Motor neuron (in vitro differentiated cells): Measurements from ENCODE around the gene ITPR2. TPM values are rescaled to one million over a fixed set of nuclear protein-coding genes. Genes with fewer than 3 reads are reported as not detected.
"Not testable (repeated sequence)": the region's sequence is repeated elsewhere in the genome, so short reads cannot be mapped to it uniquely, and the experiment has no call there.

Experiments used
- ATAC-seq, 8 experiments: fragments of 200-7000 bp; cut with Tn5 transposase; replicated peaks in 6 of 8; 2 replicates each; pipeline ENCODE4 v1.8.0; 2021; ENCODE audit warnings: mild to moderate bottlenecking in 8 of 8, moderate library complexity in 8 of 8
- H3K27ac ChIP-seq, 2 donors: fragments of 250-450 bp; sonication (Bioruptor Pico); 2 replicates each; pipeline ENCODE4 v1.9.0; 2021; ENCODE audit warnings: antibody characterized with exemption in 2 of 2, mild to moderate bottlenecking in 2 of 2, moderate library complexity in 1 of 2
- H3K4me1 ChIP-seq, 2 donors: fragments of 250-450 bp; sonication (Bioruptor Pico); replicated peaks in 1 of 2; 2 replicates each; pipeline ENCODE4 v1.6.1; 2021; ENCODE audit warnings: antibody characterized with exemption in 2 of 2, mild to moderate bottlenecking in 2 of 2, moderate library complexity in 1 of 2
- H3K4me3 ChIP-seq, 5 donors: fragments of 250-450 bp; sonication (Bioruptor Pico); 2 replicates each; pipeline ENCODE4 v1.9.0; 2021; ENCODE audit warnings: antibody characterized with exemption in 5 of 5, mild to moderate bottlenecking in 5 of 5, moderate library complexity in 4 of 5
- WGBS, 10 experiments: fragments of 450-650 bp; shearing (Covaris generic); methylation state at CpG; one replicate each; pipeline ENCODE4 v1.0.0; 2022; 5-methylcytosine and 5-hydroxymethylcytosine counted together
- in situ Hi-C, 9 experiments: fragments of 400-800 bp; cut with MboI; loops; one replicate each; pipeline ENCODE4 v1.15.0; 2021; ENCODE audit warnings: low sequenced_read_pairs in 9 of 9, low pct_unique_long_range_greater_than_20kb in 2 of 9; ENCODE audit not compliant: unreplicated experiment in 9 of 9
- total RNA-seq, 8 experiments: library from RNA; unstranded; fragments of 300-600 nt; gene quantifications; 2 replicates each; pipeline versions ENCODE4 v1.2.3 to v1.2.4, GENCODE V29; 2022

The ITPR2 gene
- total RNA-seq, 8 experiments from 2014 or later: 0.27 to 51.5 (median 11.5) TPM

- in situ Hi-C loops: no loop called here
- WGBS, 10 experiments: 25 to 94% (median 58%) methylated on average over 2 to 4 of the region's 4 CpGs
- no peak overlapping the region for H3K27ac ChIP-seq
- H3K4me1 ChIP-seq: no peaks in the 10 kb centered on the region
- ATAC-seq: no peak
- no peak overlapping the region for H3K4me3 ChIP-seq
Measured at GRCh38 chr12:26863515-26863914, 30.5 kb upstream of the ITPR2 start.

- in situ Hi-C loops: not testable (repeated sequence)
- WGBS, 10 experiments: 87 to 100% (median 100%) methylated on average over 1 to 3 of the region's 3 CpGs; no CpG with 5 or more reads in 4 of the 10 experiments
Measured at GRCh38 chr12:26862787-26863186, 29.8 kb upstream of the ITPR2 start.

GRCh38 chr12:26861690-26862089 lies 28.7 kb upstream of the ITPR2 start:
- in situ Hi-C loops: no loop called here
- no peak overlapping the region for H3K4me3 ChIP-seq
- 92 to 100% (median 100%) methylated on average over 1 of the region's 1 CpG; no CpG with 5 or more reads in 4 of the 10 experiments for WGBS, 10 experiments
- ATAC-seq: no peak
- peaks cover 7% of the 10 kb centered on the region in 2 donors for H3K4me1 ChIP-seq
- no peak overlapping the region for H3K27ac ChIP-seq

More at GRCh38 chr12:26862787-26863186, 29.8 kb upstream of the ITPR2 start:
- not testable (repeated sequence) for H3K27ac ChIP-seq, ATAC-seq, H3K4me3 ChIP-seq, H3K4me1 ChIP-seq

GRCh38 chr12:26857465-26858176 lies 24.6 kb upstream of the ITPR2 start:
- Histone ChIP-seq H3K27ac (no peak overlapping the region), H3K4me3 (no peak overlapping the region), H3K4me1 (peaks cover 7 to 9% of the 10 kb centered on the region in 2 donors)
- in situ Hi-C loops: no loop called here
- 0 to 83% (median 44%) methylated on average over 1 to 6 of the region's 6 CpGs; no CpG with 5 or more reads in 1 of the 10 experiments for WGBS, 10 experiments
- peak in 4 of 8 experiments; percentile 43 to 79 (median 73) for ATAC-seq

- no peak overlapping the region for H3K27ac ChIP-seq
- in situ Hi-C loops: no loop called here
- no peak for ATAC-seq
- H3K4me1 ChIP-seq: peaks cover 7 to 9% of the 10 kb centered on the region in 2 donors
- WGBS, 10 experiments: 33 to 82% (median 59%) methylated on average over 1 of the region's 1 CpG; no CpG with 5 or more reads in 2 of the 10 experiments
- H3K4me3 ChIP-seq: no peak overlapping the region
Measured at GRCh38 chr12:26855337-26855736, 22.3 kb upstream of the ITPR2 start.

- Histone ChIP-seq H3K27ac (no peak overlapping the region), H3K4me3 (no peak overlapping the region), H3K4me1 (peaks cover 7 to 9% of the 10 kb centered on the region in 2 donors)
- in situ Hi-C loops: no loop called here
- ATAC-seq: peak in 5 of 8 experiments; percentile 6 to 70 (median 20)
- WGBS, 10 experiments: 0 to 60% (median 0%) methylated on average over 1 to 2 of the region's 2 CpGs; no CpG with 5 or more reads in 3 of the 10 experiments
Measured at GRCh38 chr12:26854031-26854390, 21.0 kb upstream of the ITPR2 start.

- 17 to 100% (median 47%) methylated on average over 1 to 9 of the region's 12 CpGs for WGBS, 10 experiments
- in situ Hi-C loops: no loop called here
- Histone ChIP-seq H3K4me1 (peaks cover 7 to 9% of the 10 kb centered on the region in 2 donors), H3K4me3 (no peak overlapping the region), H3K27ac (no peak overlapping the region)
- ATAC-seq: peak; percentile 36 to 91 (median 60)
Measured at GRCh38 chr12:26853303-26854030, 20.5 kb upstream of the ITPR2 start.

GRCh38 chr12:26851031-26851809 lies 18.2 kb upstream of the ITPR2 start:
- Histone ChIP-seq H3K4me3 (no peak overlapping the region), H3K4me1 (peaks cover 0 to 2% of the 10 kb centered on the region in 2 donors), H3K27ac (no peak overlapping the region)
- 0 to 90% (median 72%) methylated on average over 1 to 2 of the region's 2 CpGs; no CpG with 5 or more reads in 3 of the 10 experiments for WGBS, 10 experiments
- peak in 3 of 8 experiments; percentile 51 to 89 (median 88) for ATAC-seq
- in situ Hi-C loops: no loop called here

- 62 to 100% (median 86%) methylated on average over 1 to 6 of the region's 6 CpGs; no CpG with 5 or more reads in 2 of the 10 experiments for WGBS, 10 experiments
- in situ Hi-C loops: no loop called here
- H3K4me3 ChIP-seq: no peak overlapping the region
- H3K27ac ChIP-seq: no peak overlapping the region
- ATAC-seq: no peak
- no peaks in the 10 kb centered on the region for H3K4me1 ChIP-seq
Measured at GRCh38 chr12:26848156-26848825, 15.3 kb upstream of the ITPR2 start.

- 57 to 100% (median 82%) methylated on average over 1 to 5 of the region's 5 CpGs; no CpG with 5 or more reads in 1 of the 10 experiments for WGBS, 10 experiments
- no peak for ATAC-seq
- in situ Hi-C loops: no loop called here
- H3K27ac ChIP-seq: no peak overlapping the region
- no peak overlapping the region for H3K4me3 ChIP-seq
- H3K4me1 ChIP-seq: no peaks in the 10 kb centered on the region
Measured at GRCh38 chr12:26847431-26847830, 14.4 kb upstream of the ITPR2 start.

- no peak for ATAC-seq
- H3K27ac ChIP-seq: no peak overlapping the region
- no peaks in the 10 kb centered on the region for H3K4me1 ChIP-seq
- in situ Hi-C loops: no loop called here
- 58 to 90% (median 72%) methylated on average over 2 to 5 of the region's 5 CpGs for WGBS, 10 experiments
- H3K4me3 ChIP-seq: no peak overlapping the region
Measured at GRCh38 chr12:26846416-26846815, 13.4 kb upstream of the ITPR2 start.

GRCh38 chr12:26845984-26846383 lies 13.0 kb upstream of the ITPR2 start:
- WGBS, 10 experiments: 33 to 100% (median 87%) methylated on average over 1 to 4 of the region's 4 CpGs; no CpG with 5 or more reads in 2 of the 10 experiments

More at GRCh38 chr12:26845984-26846383, 13.0 kb upstream of the ITPR2 start:
- peak in 3 of 8 experiments; percentile 81 to 93 (median 91) for ATAC-seq
- in situ Hi-C loops: no loop called here
- Histone ChIP-seq H3K4me1 (no peaks in the 10 kb centered on the region), H3K27ac (no peak overlapping the region), H3K4me3 (no peak overlapping the region)
